ENCODE measurements around the gene IDH3B. TPM values are rescaled to one million over a fixed set of nuclear protein-coding genes. Genes with fewer than 3 reads are reported as not detected.

IDH3B gene
- total RNA-seq, 1 experiment from 2014 or later = 132 TPM

DNA sequence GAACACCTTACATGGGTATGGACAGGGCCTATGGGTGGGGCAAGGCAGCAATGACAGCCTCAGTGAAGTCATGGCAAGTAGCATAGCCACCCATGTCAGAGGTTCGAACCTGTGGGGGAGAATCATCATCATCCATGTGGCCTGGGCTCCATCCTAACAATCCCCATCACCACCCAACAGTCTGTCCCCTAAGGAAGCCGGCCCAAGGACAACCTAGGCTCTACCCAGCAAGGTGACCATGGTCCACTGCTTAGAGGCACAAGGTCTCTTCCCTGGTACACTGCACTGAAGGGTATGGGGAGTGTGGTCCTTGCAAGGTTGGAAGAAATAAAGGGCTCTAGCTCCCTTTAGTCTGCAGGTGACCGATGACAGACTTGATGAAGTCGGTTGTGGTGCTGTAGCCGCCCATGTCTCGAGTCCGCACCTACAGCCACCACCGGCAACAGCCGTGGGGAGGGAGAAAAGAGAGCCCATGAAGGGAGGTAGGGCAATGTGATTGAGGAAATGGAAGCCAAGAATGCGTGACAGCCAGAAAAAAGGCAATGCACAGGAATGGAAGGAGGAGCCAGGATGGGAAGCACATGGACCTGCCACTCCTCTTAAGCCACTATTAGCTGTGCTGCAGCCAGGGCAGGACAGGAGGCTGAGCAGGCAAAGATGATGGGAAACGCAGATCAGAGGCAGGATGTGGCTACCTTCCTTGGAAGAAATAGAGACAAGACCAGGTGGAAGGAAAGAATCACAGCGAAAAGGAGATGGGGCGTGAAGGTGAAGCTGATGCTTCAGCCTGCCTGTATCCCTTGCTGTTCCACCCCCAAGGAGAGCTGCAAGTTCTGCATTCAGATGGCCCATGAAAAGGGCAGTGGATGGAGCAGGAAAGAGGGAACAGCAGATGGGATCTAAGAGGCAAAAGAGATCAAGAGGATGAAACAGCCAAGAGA is 5.3 kb downstream of the IDH3B start:
- CTCF ChIA-PET = no interaction called here
- Histone ChIP-seq H3K27me3 (ENCODE audit: insufficient read depth, low read length) (no peaks in the 10 kb centered on the region), H3K27ac (ENCODE audit: low read depth, low read length) (no peak overlapping the region), H3K36me3 (ENCODE audit: control insufficient read depth in 1 of 2, insufficient read depth in 2 of 2, low read length in 2 of 2) (peaks cover 52 to 71% of the 10 kb centered on the region in 2 experiments), H3K4me1 (ENCODE audit: control insufficient read depth in 1 of 2, insufficient read depth in 2 of 2, low read length in 2 of 2) (peaks cover 8 to 20% of the 10 kb centered on the region in 2 experiments), H3K9ac (ENCODE audit: low read length) (no peak overlapping the region), H2AFZ (ENCODE audit: low read depth, low read length, poor library complexity, severe bottlenecking) (no peak overlapping the region), H3K9me2 (ENCODE audit: insufficient read depth) (no peaks in the 10 kb centered on the region), H3K9me3 (ENCODE audit: control insufficient read depth in 1 of 2, insufficient read depth in 1 of 2, low read depth in 1 of 2, low read length in 2 of 2) (no peaks in the 10 kb centered on the region), H4K20me1 (ENCODE audit: insufficient read depth) (peaks cover 43% of the 10 kb centered on the region; the same call in 1 of the 2 replicates), H3K4me2 (ENCODE audit: low read length) (no peak overlapping the region), H3K4me3 (replicated peaks in 1 of 2; ENCODE audit: low read depth in 1 of 2, low read length in 2 of 2) (no peak overlapping the region), H3K79me2 (ENCODE audit: insufficient read depth, low read length) (peaks cover 70% of the 10 kb centered on the region)
- no TSS peak for BruUV-seq (replicated peaks)
- POLR2A ChIA-PET = no interaction called here
- ATAC-seq = peak; percentile 60
- intact Hi-C loops (cut with micrococcal nuclease) = no loop called here
- DNase-seq (ENCODE audit: low read depth, low spot score) = no peak
- TF ChIP-seq CBX3 (IDR thresholded peaks at IDR 0.05; ENCODE audit: low read depth) (no peak), RAD21 (IDR thresholded peaks at IDR 0.05; ENCODE audit: low read depth) (no peak), FOSL1 (IDR thresholded peaks at IDR 0.05; ENCODE audit: low read depth) (no peak), JUND (IDR thresholded peaks at IDR 0.05) (peak; percentile 24; the same call in 1 of the 2 replicates), POLR2AphosphoS5 (IDR thresholded peaks at IDR 0.05; ENCODE audit: low read depth, low read length) (0 out of 2 replicates have a peak, but pooled peaks have one; percentile 28), YY1 (IDR thresholded peaks at IDR 0.05; ENCODE audit: extremely low read depth, insufficient replicate concordance, low read depth, low read length) (no peak), CEBPB (IDR thresholded peaks at IDR 0.05; ENCODE audit: low read depth) (no peak), CTCF (IDR thresholded peaks at IDR 0.05 in 2 of 3, conservative IDR thresholded peaks at IDR 0.05 in 1 of 3; ENCODE audit: borderline replicate concordance in 1 of 3, insufficient read depth in 1 of 3, low read depth in 2 of 3, low read length in 2 of 3) (no peak), SP1 (IDR thresholded peaks at IDR 0.05; ENCODE audit: low read depth) (no peak), EZH2phosphoT487 (IDR thresholded peaks at IDR 0.05; ENCODE audit: borderline replicate concordance) (no peak)
- TF ChIP-seq, protein P1, sequence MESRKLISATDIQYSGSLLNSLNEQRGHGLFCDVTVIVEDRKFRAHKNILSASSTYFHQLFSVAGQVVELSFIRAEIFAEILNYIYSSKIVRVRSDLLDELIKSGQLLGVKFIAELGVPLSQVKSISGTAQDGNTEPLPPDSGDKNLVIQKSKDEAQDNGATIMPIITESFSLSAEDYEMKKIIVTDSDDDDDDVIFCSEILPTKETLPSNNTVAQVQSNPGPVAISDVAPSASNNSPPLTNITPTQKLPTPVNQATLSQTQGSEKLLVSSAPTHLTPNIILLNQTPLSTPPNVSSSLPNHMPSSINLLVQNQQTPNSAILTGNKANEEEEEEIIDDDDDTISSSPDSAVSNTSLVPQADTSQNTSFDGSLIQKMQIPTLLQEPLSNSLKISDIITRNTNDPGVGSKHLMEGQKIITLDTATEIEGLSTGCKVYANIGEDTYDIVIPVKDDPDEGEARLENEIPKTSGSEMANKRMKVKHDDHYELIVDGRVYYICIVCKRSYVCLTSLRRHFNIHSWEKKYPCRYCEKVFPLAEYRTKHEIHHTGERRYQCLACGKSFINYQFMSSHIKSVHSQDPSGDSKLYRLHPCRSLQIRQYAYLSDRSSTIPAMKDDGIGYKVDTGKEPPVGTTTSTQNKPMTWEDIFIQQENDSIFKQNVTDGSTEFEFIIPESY (IDR thresholded peaks at IDR 0.05; ENCODE audit: extremely low read depth, insufficient replicate concordance, low read length) = no peak
- RAD21 ChIA-PET (ENCODE audit: low non-redundant PET in 1 of 2, low total read pairs in 2 of 2, uncharacterized antibody in 2 of 2, unreplicated experiment in 2 of 2) = no interaction called here
